Astrocyte of the cerebellum (primary cell): Measurements from ENCODE around the gene EIF2S3.

Source experiments
- DNase-seq: peaks from one replicate; pipeline ENCODE4 v3.0.0-alpha.2; 2011; ENCODE audit warnings: low read depth
- H3K4me3 ChIP-seq: 2 replicates; pipeline ENCODE4 v1.5.1; 2011; ENCODE audit warnings: mild to moderate bottlenecking, low read depth, low read length, moderate library complexity
- CTCF ChIP-seq: IDR thresholded peaks from 2 replicates; pipeline ENCODE4 v1.5.1; 2012; ENCODE audit warnings: low read length, low read depth, moderate library complexity, mild to moderate bottlenecking; ENCODE audit errors: missing control alignments
- in situ Hi-C: cut with HindIII; loops from 2 replicates; pipeline ENCODE4 v1.10.0; 2017; ENCODE audit warnings: low sequenced_read_pairs

The EIF2S3 gene

GRCh38 chrX:24125028-24125612 lies 70.4 kb downstream of the EIF2S3 start:
- TF ChIP-seq CTCF = no peak

More at GRCh38 chrX:24125028-24125612, 70.4 kb downstream of the EIF2S3 start:
- DNase-seq = no peak
- no peak overlapping the region for H3K4me3 ChIP-seq
- in situ Hi-C loops = no loop called here
